DND-41 (cell line): ENCODE results near the gene SNN.

ENCODE experiments used
- CTCF ChIP-seq: IDR thresholded peaks from 2 replicates; pipeline ENCODE4 v1.5.1; 2012; ENCODE audit warnings: borderline replicate concordance, low read length, moderate library complexity, mild to moderate bottlenecking; ENCODE audit not compliant: poor library complexity, severe bottlenecking; ENCODE audit errors: extremely low read depth
- EZH2 ChIP-seq: IDR thresholded peaks from 3 replicates; pipeline ENCODE4 v1.6.1; 2012; ENCODE audit warnings: borderline replicate concordance, low read depth, mild to moderate bottlenecking, moderate library complexity, low read length, inconsistent platforms; ENCODE audit not compliant: severe bottlenecking

- TF ChIP-seq CTCF (peak; percentile 26), EZH2 (no peak)
Observed at GRCh38 chr16:11698271-11698689, 30.0 kb downstream of the SNN start.
